ENCODE data around the gene GJA1. TPM values are rescaled to one million over a fixed set of nuclear protein-coding genes. Genes with fewer than 3 reads are reported as not detected.

GJA1 gene
- total RNA-seq, 1 experiment from 2014 or later: 15.2 TPM

- H2AFZ ChIP-seq (ENCODE audit: low read length): no peak overlapping the region
- intact Hi-C loops (cut with micrococcal nuclease): no loop called here
- CTCF ChIA-PET: no interaction called here
Observed at GRCh38 chr6:121418346-121418745, 17.1 kb upstream of the GJA1 start.

DNA sequence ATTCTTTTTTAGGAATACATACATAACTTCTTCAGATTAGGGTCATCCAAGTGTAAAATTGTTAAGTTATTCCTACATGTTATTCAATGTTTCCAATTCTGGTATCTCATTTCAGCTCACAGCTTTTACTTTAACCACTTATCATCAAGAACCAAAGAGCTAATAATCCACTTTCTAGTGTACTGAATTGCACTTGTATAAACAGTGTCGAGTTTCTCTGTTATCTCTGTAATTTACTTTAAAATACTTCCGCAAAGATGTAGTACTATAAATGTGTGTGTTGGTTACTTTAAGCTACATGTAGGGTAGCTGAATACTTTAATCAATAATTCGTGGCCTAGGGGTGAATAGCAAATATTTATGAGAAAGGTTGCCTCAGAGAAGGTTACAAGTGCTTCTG, 8.8 kb upstream of the GJA1 start:
- ChIA-PET CTCF (interaction anchor here (0.6 kb wide), 1 partner anchor 100 kb away, joined by 4 read pairs; no protein-coding TSS in a partner anchor), POLR2A (ENCODE audit: unreplicated experiment) (no interaction called here)
- DNase-seq (no peak), ATAC-seq (no peak)
- Histone ChIP-seq H3K27ac (ENCODE audit: low read length) (no peak overlapping the region), H4K20me1 (ENCODE audit: low read length) (no peaks in the 10 kb centered on the region), H3K79me2 (ENCODE audit: low read length) (no peaks in the 10 kb centered on the region), H3F3A (ENCODE audit: low read length, unreplicated experiment) (no peaks in the 10 kb centered on the region), H3K4me1 (ENCODE audit: insufficient read depth, low read length) (no peaks in the 10 kb centered on the region), H2AFZ (ENCODE audit: low read length) (no peak overlapping the region), H3K9me2 (replicated peaks; ENCODE audit: low read length) (no peaks in the 10 kb centered on the region), H3K27me3 (ENCODE audit: low read length) (no peaks in the 10 kb centered on the region), H3K4me3 (ENCODE audit: low read length) (no peak overlapping the region), H3K4me2 (ENCODE audit: low read length) (no peak overlapping the region), H3K9me3 (ENCODE audit: low read length) (no peaks in the 10 kb centered on the region), H3K9ac (ENCODE audit: low read length) (no peak overlapping the region), H3K36me3 (ENCODE audit: low read depth, low read length) (no peaks in the 10 kb centered on the region)
- intact Hi-C loops (cut with micrococcal nuclease): no loop called here
- TF ChIP-seq, protein P1, sequence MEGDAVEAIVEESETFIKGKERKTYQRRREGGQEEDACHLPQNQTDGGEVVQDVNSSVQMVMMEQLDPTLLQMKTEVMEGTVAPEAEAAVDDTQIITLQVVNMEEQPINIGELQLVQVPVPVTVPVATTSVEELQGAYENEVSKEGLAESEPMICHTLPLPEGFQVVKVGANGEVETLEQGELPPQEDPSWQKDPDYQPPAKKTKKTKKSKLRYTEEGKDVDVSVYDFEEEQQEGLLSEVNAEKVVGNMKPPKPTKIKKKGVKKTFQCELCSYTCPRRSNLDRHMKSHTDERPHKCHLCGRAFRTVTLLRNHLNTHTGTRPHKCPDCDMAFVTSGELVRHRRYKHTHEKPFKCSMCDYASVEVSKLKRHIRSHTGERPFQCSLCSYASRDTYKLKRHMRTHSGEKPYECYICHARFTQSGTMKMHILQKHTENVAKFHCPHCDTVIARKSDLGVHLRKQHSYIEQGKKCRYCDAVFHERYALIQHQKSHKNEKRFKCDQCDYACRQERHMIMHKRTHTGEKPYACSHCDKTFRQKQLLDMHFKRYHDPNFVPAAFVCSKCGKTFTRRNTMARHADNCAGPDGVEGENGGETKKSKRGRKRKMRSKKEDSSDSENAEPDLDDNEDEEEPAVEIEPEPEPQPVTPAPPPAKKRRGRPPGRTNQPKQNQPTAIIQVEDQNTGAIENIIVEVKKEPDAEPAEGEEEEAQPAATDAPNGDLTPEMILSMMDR (conservative IDR thresholded peaks at IDR 0.05; ENCODE audit: low read depth, low read length): no peak
- no peak for TF ChIP-seq EZH2phosphoT487 (IDR thresholded peaks at IDR 0.05; ENCODE audit: borderline replicate concordance, low read length)
- no peak for TF ChIP-seq EZH2 (IDR thresholded peaks at IDR 0.05; ENCODE audit: low read length, unreplicated experiment)
- no TSS peak for BruUV-seq (replicated peaks)

More at GRCh38 chr6:121418346-121418745, 17.1 kb upstream of the GJA1 start:
- no peak overlapping the region for H3K27ac ChIP-seq (ENCODE audit: low read length)
- no TSS peak for BruUV-seq (replicated peaks)
- DNase-seq: no peak
- H3K9ac ChIP-seq (ENCODE audit: low read length): no peak overlapping the region
- no peak overlapping the region for H3K4me3 ChIP-seq (ENCODE audit: low read length)
- H3K4me2 ChIP-seq (ENCODE audit: low read length): no peak overlapping the region
- no peaks in the 10 kb centered on the region for H4K20me1 ChIP-seq (ENCODE audit: low read length)
- POLR2A ChIA-PET (ENCODE audit: unreplicated experiment): no interaction called here
- H3K27me3 ChIP-seq (ENCODE audit: low read length): no peaks in the 10 kb centered on the region
- H3K79me2 ChIP-seq (ENCODE audit: low read length): no peaks in the 10 kb centered on the region
- no peaks in the 10 kb centered on the region for H3K9me2 ChIP-seq (replicated peaks; ENCODE audit: low read length)
- H3K36me3 ChIP-seq (ENCODE audit: low read depth, low read length): no peaks in the 10 kb centered on the region
- no peaks in the 10 kb centered on the region for H3K9me3 ChIP-seq (ENCODE audit: low read length)
- no peak for ATAC-seq
- no peaks in the 10 kb centered on the region for H3K4me1 ChIP-seq (ENCODE audit: insufficient read depth, low read length)
- TF ChIP-seq EZH2phosphoT487 (IDR thresholded peaks at IDR 0.05; ENCODE audit: borderline replicate concordance, low read length) (no peak), EZH2 (IDR thresholded peaks at IDR 0.05; ENCODE audit: low read length, unreplicated experiment) (no peak)
- TF ChIP-seq, protein P1 (conservative IDR thresholded peaks at IDR 0.05; ENCODE audit: low read depth, low read length): no peak
- no peaks in the 10 kb centered on the region for H3F3A ChIP-seq (ENCODE audit: low read length, unreplicated experiment)

DNA sequence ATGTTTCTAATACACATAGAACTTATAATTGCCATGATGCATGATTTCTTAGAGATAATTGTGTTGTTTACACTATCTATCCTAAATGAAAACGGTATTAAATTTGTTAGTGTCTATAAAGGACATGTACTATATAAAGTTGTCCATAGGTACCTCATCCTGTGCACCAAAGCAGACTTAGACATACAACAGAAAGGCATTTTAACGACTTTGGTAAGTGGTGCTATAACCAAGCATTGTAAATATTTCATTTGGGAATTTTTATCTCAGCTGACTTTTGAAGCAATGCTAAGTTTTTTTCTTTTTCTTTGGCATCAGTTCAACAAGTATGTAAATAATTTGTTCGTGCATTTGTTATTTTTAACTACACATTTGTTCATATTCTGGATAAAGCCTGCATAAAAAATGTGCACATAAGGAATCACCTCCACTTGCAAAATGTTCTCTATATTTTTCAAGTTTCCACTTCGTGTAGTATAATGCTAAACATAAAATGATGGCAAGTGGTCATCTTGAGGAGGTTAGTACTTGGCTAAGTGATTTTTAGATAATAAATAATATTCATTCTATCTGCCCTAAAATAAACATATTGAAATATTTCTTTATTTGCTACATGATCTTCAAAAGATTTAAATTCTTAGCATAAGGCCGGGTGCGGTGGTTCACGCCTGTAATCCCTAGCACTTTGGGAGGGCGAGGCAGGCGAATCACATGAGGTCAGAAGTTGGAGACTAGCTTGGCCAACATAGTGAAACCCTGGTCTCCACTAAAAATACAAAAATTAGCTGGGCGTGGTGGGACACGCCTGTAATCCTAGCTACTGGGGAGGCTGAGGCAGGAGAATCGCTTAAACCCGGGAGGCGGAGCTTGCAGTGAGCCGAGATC, 6.3 kb upstream of the GJA1 start:
- Histone ChIP-seq H3K4me1 (ENCODE audit: insufficient read depth, low read length) (no peaks in the 10 kb centered on the region), H3K79me2 (ENCODE audit: low read length) (no peaks in the 10 kb centered on the region), H4K20me1 (ENCODE audit: low read length) (no peaks in the 10 kb centered on the region), H3K9ac (ENCODE audit: low read length) (no peak overlapping the region), H3K36me3 (ENCODE audit: low read depth, low read length) (no peaks in the 10 kb centered on the region), H3F3A (ENCODE audit: low read length, unreplicated experiment) (no peaks in the 10 kb centered on the region), H2AFZ (ENCODE audit: low read length) (no peak overlapping the region), H3K9me2 (replicated peaks; ENCODE audit: low read length) (no peaks in the 10 kb centered on the region), H3K9me3 (ENCODE audit: low read length) (no peaks in the 10 kb centered on the region), H3K4me3 (ENCODE audit: low read length) (no peak overlapping the region), H3K27ac (ENCODE audit: low read length) (no peak overlapping the region), H3K27me3 (ENCODE audit: low read length) (no peaks in the 10 kb centered on the region), H3K4me2 (ENCODE audit: low read length) (no peak overlapping the region)
- BruUV-seq (replicated peaks): no TSS peak
- ATAC-seq (no peak), DNase-seq (no peak)
- CTCF ChIA-PET: interaction anchor here (1.0 kb wide), 1 partner anchor 351 kb away, joined by 3 read pairs; no protein-coding TSS in a partner anchor
- intact Hi-C loops (cut with micrococcal nuclease): no loop called here
- TF ChIP-seq EZH2phosphoT487 (IDR thresholded peaks at IDR 0.05; ENCODE audit: borderline replicate concordance, low read length) (no peak), EZH2 (IDR thresholded peaks at IDR 0.05; ENCODE audit: low read length, unreplicated experiment) (no peak)
- TF ChIP-seq, protein P1 (conservative IDR thresholded peaks at IDR 0.05; ENCODE audit: low read depth, low read length): no peak
- POLR2A ChIA-PET (ENCODE audit: unreplicated experiment): no interaction called here

Measured in PC-3 (cell line).